ENCODE data around the gene GOLGA1. TPM values are rescaled to one million over a fixed set of nuclear protein-coding genes. Genes with fewer than 3 reads are reported as not detected.
A peak's percentile ranks its signal among the peaks of the same experiment; 100 is the strongest.
"Not testable (repeated sequence)": the region's sequence is repeated elsewhere in the genome, so short reads cannot be mapped to it uniquely, and the experiment has no call there.

GOLGA1 gene
- total RNA-seq: 5.9 and 6.9 TPM in 2 replicates

GRCh38 chr9:124940894-124941678 is at the start of gene GOLGA1:
Gene GOLGA1, minus strand, starts transcription at chr9:124941083. Its CDS starts 2,372 bp downstream, at chr9:124938711.
- peak; percentile 96 to 98 for DNase-seq (ENCODE audit: low read depth in 2 of 2)

- no peak for DNase-seq (ENCODE audit: low read depth in 2 of 2)
Observed at GRCh38 chr9:124983698-124984097, 42.8 kb upstream of the GOLGA1 start.

- no peak for DNase-seq (ENCODE audit: low read depth in 2 of 2)
Observed at GRCh38 chr9:124980431-124980830, 39.5 kb upstream of the GOLGA1 start.

GRCh38 chr9:124975131-124975530 is 34.2 kb upstream of the GOLGA1 start:
- peak; percentile 42 to 73 for DNase-seq (ENCODE audit: low read depth in 2 of 2)

- no peak for DNase-seq (ENCODE audit: low read depth in 2 of 2)
Observed at GRCh38 chr9:124973807-124974206, 32.9 kb upstream of the GOLGA1 start.

- DNase-seq (ENCODE audit: low read depth in 2 of 2): no peak
Observed at GRCh38 chr9:124972241-124972770, 31.4 kb upstream of the GOLGA1 start.

GRCh38 chr9:124969401-124969800 is 28.5 kb upstream of the GOLGA1 start:
- no peak for DNase-seq (ENCODE audit: low read depth in 2 of 2)

- DNase-seq (ENCODE audit: low read depth in 2 of 2): no peak
Observed at GRCh38 chr9:124968238-124968637, 27.4 kb upstream of the GOLGA1 start.

- not testable (repeated sequence) for DNase-seq (ENCODE audit: low read depth in 2 of 2)
Observed at GRCh38 chr9:124965775-124966568, 25.1 kb upstream of the GOLGA1 start.

- no peak for DNase-seq (ENCODE audit: low read depth in 2 of 2)
Observed at GRCh38 chr9:124964604-124965003, 23.7 kb upstream of the GOLGA1 start.

- DNase-seq (ENCODE audit: low read depth in 2 of 2): no peak
Observed at GRCh38 chr9:124964056-124964455, 23.2 kb upstream of the GOLGA1 start.

- no peak for DNase-seq (ENCODE audit: low read depth in 2 of 2)
Observed at GRCh38 chr9:124960409-124960752, 19.5 kb upstream of the GOLGA1 start.

- DNase-seq (ENCODE audit: low read depth in 2 of 2): not testable (repeated sequence)
Observed at GRCh38 chr9:124959671-124960408, 19.0 kb upstream of the GOLGA1 start.

GRCh38 chr9:124954255-124954654 is 13.4 kb upstream of the GOLGA1 start:
- no peak for DNase-seq (ENCODE audit: low read depth in 2 of 2)

- DNase-seq (ENCODE audit: low read depth in 2 of 2): no peak
Observed at GRCh38 chr9:124950050-124950718, 9.3 kb upstream of the GOLGA1 start.

GRCh38 chr9:124949387-124949786 is 8.5 kb upstream of the GOLGA1 start:
- DNase-seq (ENCODE audit: low read depth in 2 of 2): no peak

GRCh38 chr9:124947727-124948391 is 7.0 kb upstream of the GOLGA1 start:
- DNase-seq (ENCODE audit: low read depth in 2 of 2): peak in 1 of 2 donors; percentile 17

GRCh38 chr9:124946167-124946566 is 5.3 kb upstream of the GOLGA1 start:
- no peak for DNase-seq (ENCODE audit: low read depth in 2 of 2)

GRCh38 chr9:124941679-124942561 is 1.0 kb upstream of the GOLGA1 start:
- DNase-seq (ENCODE audit: low read depth in 2 of 2): peak; percentile 56 to 67

- DNase-seq (ENCODE audit: low read depth in 2 of 2): no peak
Observed at GRCh38 chr9:124940521-124940893, 376 bp downstream of the GOLGA1 start.

Measured in lung microvascular endothelial cell (primary cell).